H9 (cell line): Measurements from ENCODE around the gene SUN1. TPM values are rescaled to one million over a fixed set of nuclear protein-coding genes. Genes with fewer than 3 reads are reported as not detected.

Experiments
- DNase-seq: peaks from one replicate; pipeline ENCODE4 v3.0.0-alpha.2; 2017
- H2AFZ ChIP-seq: one replicate; pipeline ENCODE4 v1.6.1; 2013; ENCODE audit warnings: mild to moderate bottlenecking, low read length, control low read depth, moderate library complexity
- H2AK5ac ChIP-seq: 2 replicates; pipeline ENCODE4 v1.6.1; 2013; ENCODE audit warnings: low read length, control low read depth, mixed read lengths; ENCODE audit not compliant: insufficient read length
- H2BK120ac ChIP-seq: one replicate; pipeline ENCODE4 v1.6.1; 2013; ENCODE audit warnings: low read depth, mild to moderate bottlenecking, low read length, control low read depth, inconsistent platforms; ENCODE audit not compliant: poor library complexity, severe bottlenecking
- H2BK12ac ChIP-seq: 2 replicates; pipeline ENCODE4 v1.6.1; 2013; ENCODE audit warnings: low read length, control low read depth, mixed read lengths, low read depth; ENCODE audit not compliant: insufficient read length
- H2BK15ac ChIP-seq: 2 replicates; pipeline ENCODE4 v1.6.1; 2013; ENCODE audit warnings: low read depth, low read length, control low read depth
- H2BK20ac ChIP-seq: one replicate; pipeline ENCODE4 v1.6.1; 2013; ENCODE audit warnings: low read depth, mild to moderate bottlenecking, low read length, control low read depth, inconsistent platforms; ENCODE audit not compliant: poor library complexity, severe bottlenecking
- H2BK5ac ChIP-seq: 2 replicates; pipeline ENCODE4 v1.6.1; 2013; ENCODE audit warnings: low read length, control low read depth, mixed read lengths; ENCODE audit not compliant: insufficient read length
- H3K14ac ChIP-seq: 2 replicates; pipeline ENCODE4 v1.6.1; 2013; ENCODE audit warnings: low read length, control low read depth; ENCODE audit not compliant: insufficient read depth
- H3K18ac ChIP-seq: 2 replicates; pipeline ENCODE4 v1.6.1; 2013; ENCODE audit warnings: low read depth, mild to moderate bottlenecking, mixed read lengths, low read length, control low read depth; ENCODE audit not compliant: insufficient read length
- H3K23ac ChIP-seq: 2 replicates; pipeline ENCODE4 v1.6.1; 2013; ENCODE audit warnings: low read length, control low read depth, mixed read lengths, low read depth; ENCODE audit not compliant: insufficient read length
- H3K23me2 ChIP-seq: 2 replicates; pipeline ENCODE4 v1.6.1; 2013; ENCODE audit warnings: low read depth, mild to moderate bottlenecking, mixed read lengths, low read length, control low read depth; ENCODE audit not compliant: insufficient read length, poor library complexity, severe bottlenecking
- H3K27ac ChIP-seq: 2 replicates; pipeline ENCODE4 v1.5.1; 2013; ENCODE audit warnings: low read length, control low read depth, mixed read lengths, low read depth; ENCODE audit not compliant: insufficient read length
- H3K27me3 ChIP-seq: 2 replicates; pipeline ENCODE4 v1.6.1; 2013; ENCODE audit warnings: low read length, control low read depth, inconsistent platforms; ENCODE audit not compliant: insufficient read depth
- H3K4ac ChIP-seq: 2 replicates; pipeline ENCODE4 v1.6.1; 2013; ENCODE audit warnings: low read depth, mild to moderate bottlenecking, control low read depth, inconsistent platforms, low read length, moderate library complexity
- H3K4me1 ChIP-seq: 2 replicates; pipeline ENCODE4 v1.6.1; 2013; ENCODE audit warnings: low read length, control low read depth, inconsistent platforms; ENCODE audit not compliant: insufficient read depth
- H3K4me2 ChIP-seq: 2 replicates; pipeline ENCODE4 v1.6.1; 2013; ENCODE audit warnings: low read length, control low read depth, mixed read lengths; ENCODE audit not compliant: insufficient read length, insufficient read depth
- H3K56ac ChIP-seq: 2 replicates; pipeline ENCODE4 v1.6.1; 2013; ENCODE audit warnings: low read depth, mild to moderate bottlenecking, mixed read lengths, low read length, control low read depth; ENCODE audit not compliant: insufficient read length
- H3K79me1 ChIP-seq: 2 replicates; pipeline ENCODE4 v1.6.1; 2013; ENCODE audit warnings: low read depth, mild to moderate bottlenecking, moderate library complexity, low read length, control low read depth, inconsistent platforms; ENCODE audit not compliant: insufficient read depth, poor library complexity, severe bottlenecking
- H3K79me2 ChIP-seq: 2 replicates; pipeline ENCODE4 v1.6.1; 2013; ENCODE audit warnings: low read length, control low read depth, inconsistent platforms; ENCODE audit not compliant: insufficient read depth
- H3K9ac ChIP-seq: 2 replicates; pipeline ENCODE4 v1.6.1; 2013; ENCODE audit warnings: low read length, control low read depth, mixed read lengths; ENCODE audit not compliant: insufficient read length; ENCODE audit errors: extremely low read depth
- H3K9me3 ChIP-seq: one replicate; pipeline ENCODE4 v1.6.1; 2013; ENCODE audit warnings: low read depth, low read length, inconsistent platforms; ENCODE audit not compliant: control insufficient read depth
- H3T11ph ChIP-seq: one replicate; pipeline ENCODE4 v1.6.1; 2013; ENCODE audit warnings: mild to moderate bottlenecking, low read length, control low read depth, inconsistent platforms
- H4K20me1 ChIP-seq: one replicate; pipeline ENCODE4 v1.6.1; 2013; ENCODE audit not compliant: control insufficient read depth, insufficient read length, insufficient read depth
- H4K5ac ChIP-seq: 2 replicates; pipeline ENCODE4 v1.6.1; 2013; ENCODE audit warnings: low read depth, mild to moderate bottlenecking, mixed read lengths, low read length, control low read depth; ENCODE audit not compliant: insufficient read length
- H4K8ac ChIP-seq: replicated peaks from 2 replicates; pipeline ENCODE4 v1.6.1; 2013; ENCODE audit warnings: low read length, control low read depth, mixed read lengths, low read depth; ENCODE audit not compliant: insufficient read length
- H4K91ac ChIP-seq: 2 replicates; pipeline ENCODE4 v1.6.1; 2013; ENCODE audit warnings: low read depth, mild to moderate bottlenecking, moderate library complexity, mixed read lengths, low read length, control low read depth; ENCODE audit not compliant: insufficient read length
- H3K27ac Mint-ChIP-seq, 3 experiments: 2 replicates in 2 of 3; 3 replicates in 1 of 3; pipeline ENCODE4 v1.8.0; 2020 to 2021; ENCODE audit warnings: mixed read lengths in 3 of 3, mild to moderate bottlenecking in 1 of 3, moderate library complexity in 1 of 3
- H3K27me3 Mint-ChIP-seq: 2 replicates; pipeline ENCODE4 v1.8.0; 2021; ENCODE audit warnings: low read depth, mild to moderate bottlenecking, moderate library complexity, mixed read lengths
- H3K36me3 Mint-ChIP-seq, 3 experiments: 2 replicates in 2 of 3; 3 replicates in 1 of 3; pipeline ENCODE4 v1.8.0; 2020 to 2021; ENCODE audit warnings: low read depth in 3 of 3, mixed read lengths in 3 of 3; ENCODE audit not compliant: insufficient read depth in 1 of 3
- H3K4me1 Mint-ChIP-seq, 2 experiments: 2 replicates each; pipeline ENCODE4 v1.8.0; 2020; ENCODE audit warnings: mixed read lengths in 2 of 2
- H3K4me3 Mint-ChIP-seq, 2 experiments: 2 replicates in 1 of 2; 3 replicates in 1 of 2; pipeline ENCODE4 v1.8.0; 2020 to 2021; ENCODE audit warnings: mild to moderate bottlenecking in 2 of 2, mixed read lengths in 2 of 2, moderate library complexity in 1 of 2
- H3K9me3 Mint-ChIP-seq, 2 experiments: 2 replicates in 1 of 2; 3 replicates in 1 of 2; pipeline ENCODE4 v1.8.0; 2020; ENCODE audit warnings: mild to moderate bottlenecking in 2 of 2, mixed read lengths in 2 of 2, moderate library complexity in 1 of 2
- CTCF ChIP-seq: fragments of 200-600 bp; sonication (generic); conservative IDR thresholded peaks from 3 replicates; pipeline ENCODE4 v1.8.0; 2021; ENCODE audit warnings: antibody characterized with exemption, mild to moderate bottlenecking
- WGBS: extraction: QIAGEN DNeasy Blood & Tissue Kit; methylation state at CpG from one replicate; pipeline ENCODE4 v1.1.7; 2013; ENCODE audit warnings: missing lambda C conversion rate, low lambda C conversion rate, mixed read lengths; ENCODE audit not compliant: insufficient read length; ENCODE audit errors: extremely low coverage; 5-methylcytosine and 5-hydroxymethylcytosine counted together
- total RNA-seq: library from RNA; stranded (reverse); gene quantifications from 2 replicates; pipeline ENCODE4 v1.2.1, GENCODE V29; 2021

The SUN1 gene
- total RNA-seq, 1 experiment from 2014 or later: 118 TPM

DNA sequence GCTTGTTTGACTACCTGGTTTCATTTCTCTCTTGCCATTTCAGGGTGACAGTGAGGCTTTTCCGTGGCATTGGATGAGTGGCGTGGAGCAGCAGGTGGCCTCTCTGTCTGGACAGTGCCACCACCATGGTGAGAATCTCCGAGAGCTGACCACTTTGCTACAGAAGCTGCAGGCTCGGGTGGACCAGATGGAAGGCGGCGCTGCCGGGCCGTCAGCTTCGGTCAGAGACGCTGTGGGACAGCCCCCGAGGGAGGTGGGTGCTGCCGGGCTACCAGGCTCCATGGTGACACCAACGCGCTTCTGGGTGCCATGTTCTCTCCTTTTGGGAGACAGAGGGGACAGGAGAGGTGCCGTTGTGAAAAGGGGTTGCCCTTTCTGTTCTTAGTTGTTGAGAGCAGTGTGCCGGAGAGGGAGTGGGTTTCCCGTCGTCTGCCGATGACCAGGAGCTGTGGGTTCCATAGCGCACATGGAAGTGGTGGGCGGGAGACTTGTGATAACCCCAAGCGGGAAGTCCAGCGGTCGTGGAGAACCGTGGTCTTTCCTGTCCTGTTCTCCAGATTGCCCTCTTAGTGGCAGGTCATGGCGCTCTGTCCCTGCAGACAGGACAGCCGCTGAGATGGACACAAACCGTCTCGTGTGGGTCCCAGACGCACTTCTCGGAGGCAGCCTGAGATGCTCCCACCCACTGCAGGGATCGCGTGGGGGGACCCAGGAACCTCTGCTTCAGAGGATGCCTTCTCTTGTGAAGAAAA lies 21.3 kb downstream of the SUN1 start:
- peaks cover 43 to 87% (median 86%) of the 10 kb centered on the region in 3 experiments for H3K36me3 Mint-ChIP-seq
- Histone ChIP-seq H2BK12ac (no peak overlapping the region), H3K4me2 (no peak overlapping the region), H3K4me1 (no peaks in the 10 kb centered on the region), H2BK5ac (no peak overlapping the region), H3K4ac (no peak overlapping the region), H3K27me3 (no peaks in the 10 kb centered on the region), H2AFZ (no peak overlapping the region), H3T11ph (no peak overlapping the region), H3K23me2 (peaks cover 3% of the 10 kb centered on the region), H4K20me1 (peaks cover 3% of the 10 kb centered on the region), H3K18ac (no peak overlapping the region), H2BK20ac (no peak overlapping the region), H4K91ac (no peak overlapping the region), H2AK5ac (no peak overlapping the region), H3K79me1 (no peaks in the 10 kb centered on the region), H3K79me2 (no peaks in the 10 kb centered on the region), H2BK120ac (no peak overlapping the region), H3K56ac (no peak overlapping the region), H3K9ac (no peak overlapping the region), H2BK15ac (no peak overlapping the region), H3K23ac (no peak overlapping the region), H4K8ac (no peak overlapping the region), H3K14ac (no peak overlapping the region), H3K27ac (no peak overlapping the region), H4K5ac (no peak overlapping the region), H3K9me3 (no peaks in the 10 kb centered on the region)
- WGBS: no CpG with 5 or more reads among the region's 33 CpGs
- H3K4me1 Mint-ChIP-seq: no peaks in the 10 kb centered on the region
- H3K4me3 Mint-ChIP-seq: no peak overlapping the region
- peak overlapping the region in 1 of 3 experiments; percentile 59; a peak in 1 of 7 replicates for H3K27ac Mint-ChIP-seq
- peaks cover 0 to 2% of the 10 kb centered on the region in 2 experiments; a peak in 1 of 5 replicates for H3K9me3 Mint-ChIP-seq
- no peak for TF ChIP-seq CTCF
- DNase-seq: no peak
- no peaks in the 10 kb centered on the region for H3K27me3 Mint-ChIP-seq
